Kidney (tissue), 14 donors: ENCODE measurements around the gene CCDC97. TPM values are rescaled to one million over a fixed set of nuclear protein-coding genes. Genes with fewer than 3 reads are reported as not detected.

Experiments used
- DNase-seq, 5 donors: peaks; one replicate each; pipeline ENCODE4 v3.0.0-alpha.2; 2013 to 2020
- FAIRE-seq: peaks from 2 replicates; lab custom pipeline; 2012; peaks lifted over from hg19 to GRCh38; lab: Jason Lieb, UNC
- H3K27ac ChIP-seq, 2 donors: one replicate each; pipeline ENCODE4 v1.7.0; 2013; ENCODE audit warnings: low read depth in 2 of 2, low read length in 2 of 2, inconsistent platforms in 1 of 2
- H3K27me3 ChIP-seq: one replicate; pipeline ENCODE4 v1.7.1; 2013; ENCODE audit warnings: low read length, inconsistent platforms; ENCODE audit not compliant: control insufficient read depth, insufficient read depth
- H3K36me3 ChIP-seq, 3 donors: one replicate each; pipeline versions ENCODE4 v1.7.0 to v1.7.1; 2013; ENCODE audit warnings: low read length in 3 of 3, control low read depth in 1 of 3, inconsistent platforms in 1 of 3; ENCODE audit not compliant: insufficient read depth in 3 of 3, control insufficient read depth in 2 of 3
- H3K4me1 ChIP-seq, 3 donors: one replicate each; pipeline versions ENCODE4 v1.7.0 to v1.7.1; 2013; ENCODE audit warnings: low read length in 3 of 3, inconsistent platforms in 1 of 3, low read depth in 1 of 3; ENCODE audit not compliant: control insufficient read depth in 2 of 3, insufficient read depth in 2 of 3
- H3K4me3 ChIP-seq, 3 donors: one replicate each; pipeline versions ENCODE4 v1.7.0 to v1.8.1; 2013; ENCODE audit warnings: low read length in 3 of 3, control low read depth in 1 of 3, inconsistent platforms in 1 of 3
- H3K9ac ChIP-seq, 3 donors: one replicate each; pipeline versions ENCODE4 v1.7.0 to v1.7.1; 2013; ENCODE audit warnings: low read length in 3 of 3, control low read depth in 1 of 3, inconsistent platforms in 1 of 3
- H3K9me3 ChIP-seq, 3 donors: one replicate each; pipeline versions ENCODE4 v1.7.0 to v1.7.1; 2013; ENCODE audit warnings: low read length in 3 of 3, control low read depth in 1 of 3, inconsistent platforms in 1 of 3; ENCODE audit not compliant: control insufficient read depth in 2 of 3, insufficient read depth in 1 of 3
- intact Hi-C: fragments of 100-400 bp; cut with DNase I; formaldehyde crosslinking; loops from one replicate; pipeline ENCODE4 v1.11.1; 2022
- polyA plus RNA-seq: library from polyadenylated mRNA; stranded (reverse); fragments of 350-450 nt; fragmentation: Illumina TruSeq; extraction: RNeasy Lipid Tissue Mini Kit (QIAGEN cat#74804); gene quantifications from one replicate; pipeline ENCODE4 v1.2.3, GENCODE V29; 2014; ENCODE audit warnings: low read depth, low replicate concordance; ENCODE audit not compliant: insufficient read depth
- total RNA-seq: library from RNA; stranded (reverse); fragmentation: NEBNext Ultra II Directional; extraction: Animal tissue kit (Norgen Biotek cat#: 25700); gene quantifications from one replicate; pipeline ENCODE4 v1.2.1, GENCODE V29; 2021
- TF ChIP-seq, protein P1 (sequence below): IDR thresholded peaks from 3 replicates; pipeline ENCODE4 v1.5.1; 2012; ENCODE audit warnings: mild to moderate bottlenecking, moderate library complexity, borderline replicate concordance; ENCODE audit not compliant: insufficient read depth; ENCODE audit errors: extremely low read depth
- donor health status: control.
- donor health status: control.
- donor health status: control.
- donor health status: control.
- donor health status: control.
- donor health status: DM: yes; HTN: yes; CAD: no.
- donor health status: Normal renal cell carcinoma (clear cell type).

Gene CCDC97
- total and polyA plus RNA-seq, 2 donors from 2014 or later = 9.8 to 28.1 TPM

DNA sequence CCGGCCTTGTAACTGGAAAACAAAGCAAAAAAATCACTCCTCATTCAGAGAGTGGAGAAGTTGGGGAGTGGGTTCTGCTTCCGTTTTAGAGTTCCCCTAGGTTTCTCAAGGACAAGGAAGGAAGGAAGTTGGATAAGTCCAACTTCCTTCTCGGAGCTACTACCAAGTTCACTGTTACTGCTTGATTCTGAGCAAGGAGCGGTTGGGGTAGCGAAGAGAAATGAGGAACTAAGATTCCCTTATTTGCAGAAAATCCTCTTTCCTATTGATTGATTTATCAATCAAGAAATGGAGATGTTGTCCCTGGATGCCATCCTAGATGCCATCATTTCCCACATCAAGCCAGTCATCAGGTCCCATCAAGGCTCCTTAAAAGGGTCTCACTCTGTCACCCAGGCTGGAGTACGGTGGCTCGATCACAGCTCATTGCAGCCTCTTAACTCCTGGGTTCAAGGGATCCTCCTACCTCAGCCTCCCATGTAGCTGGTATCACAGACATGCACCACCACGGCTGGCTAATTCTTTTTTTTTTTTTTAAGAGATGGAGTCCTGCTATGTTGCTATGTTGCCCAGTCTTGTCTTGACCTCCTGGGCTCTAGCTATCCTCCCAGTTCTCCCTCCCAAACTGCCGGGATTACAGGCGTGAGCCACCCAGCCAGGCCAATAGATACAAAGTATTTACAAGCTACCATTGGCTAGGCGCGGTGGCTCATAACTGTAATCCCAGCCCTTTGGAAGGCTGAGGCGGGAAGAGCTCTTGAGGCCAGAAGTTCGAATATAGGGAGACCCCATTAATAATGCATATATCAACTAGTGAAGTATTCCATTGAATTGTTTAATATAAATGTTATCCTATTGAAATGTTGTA is 54.8 kb downstream of the CCDC97 start:
- H3K36me3 ChIP-seq = no peaks in the 10 kb centered on the region
- DNase-seq (no peak), FAIRE-seq (no peak)
- H3K4me1 ChIP-seq = peaks cover 0 to 18% (median 10%) of the 10 kb centered on the region in 3 donors
- TF ChIP-seq, protein P1, sequence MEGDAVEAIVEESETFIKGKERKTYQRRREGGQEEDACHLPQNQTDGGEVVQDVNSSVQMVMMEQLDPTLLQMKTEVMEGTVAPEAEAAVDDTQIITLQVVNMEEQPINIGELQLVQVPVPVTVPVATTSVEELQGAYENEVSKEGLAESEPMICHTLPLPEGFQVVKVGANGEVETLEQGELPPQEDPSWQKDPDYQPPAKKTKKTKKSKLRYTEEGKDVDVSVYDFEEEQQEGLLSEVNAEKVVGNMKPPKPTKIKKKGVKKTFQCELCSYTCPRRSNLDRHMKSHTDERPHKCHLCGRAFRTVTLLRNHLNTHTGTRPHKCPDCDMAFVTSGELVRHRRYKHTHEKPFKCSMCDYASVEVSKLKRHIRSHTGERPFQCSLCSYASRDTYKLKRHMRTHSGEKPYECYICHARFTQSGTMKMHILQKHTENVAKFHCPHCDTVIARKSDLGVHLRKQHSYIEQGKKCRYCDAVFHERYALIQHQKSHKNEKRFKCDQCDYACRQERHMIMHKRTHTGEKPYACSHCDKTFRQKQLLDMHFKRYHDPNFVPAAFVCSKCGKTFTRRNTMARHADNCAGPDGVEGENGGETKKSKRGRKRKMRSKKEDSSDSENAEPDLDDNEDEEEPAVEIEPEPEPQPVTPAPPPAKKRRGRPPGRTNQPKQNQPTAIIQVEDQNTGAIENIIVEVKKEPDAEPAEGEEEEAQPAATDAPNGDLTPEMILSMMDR = no peak
- peak overlapping the region; percentile 77 to 98 for H3K27ac ChIP-seq
- H3K27me3 ChIP-seq = no peaks in the 10 kb centered on the region
- peak overlapping the region; percentile 30 to 87 (median 83) for H3K9ac ChIP-seq
- peak overlapping the region; percentile 85 to 94 (median 90) for H3K4me3 ChIP-seq
- no peaks in the 10 kb centered on the region for H3K9me3 ChIP-seq
- intact Hi-C loops = no loop called here

DNA sequence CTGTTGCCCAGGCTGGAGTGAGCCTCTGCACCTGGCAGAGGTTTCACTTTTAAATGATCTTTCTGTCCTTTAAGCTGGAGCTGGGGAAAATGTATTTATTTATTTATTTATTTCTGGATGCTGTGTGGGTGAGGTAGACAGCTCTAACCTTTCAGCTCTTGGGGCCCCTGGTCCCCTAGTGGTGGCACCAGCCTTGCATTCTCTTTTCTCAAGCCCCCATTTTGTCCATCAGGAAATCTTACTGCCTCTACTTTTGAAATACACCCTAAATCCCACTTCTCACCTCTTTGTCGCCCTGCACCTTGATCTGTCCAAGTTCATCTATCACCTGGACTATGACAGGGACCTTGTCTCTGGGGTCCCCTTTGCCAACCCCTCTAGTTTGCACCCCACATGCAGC is 56.1 kb downstream of the CCDC97 start:
- TF ChIP-seq, protein P1 = no peak
- Histone ChIP-seq H3K4me1 (peaks cover 0 to 18% (median 10%) of the 10 kb centered on the region in 3 donors), H3K4me3 (no peak overlapping the region), H3K9me3 (no peaks in the 10 kb centered on the region), H3K36me3 (no peaks in the 10 kb centered on the region), H3K9ac (no peak overlapping the region), H3K27me3 (no peaks in the 10 kb centered on the region), H3K27ac (no peak overlapping the region)
- intact Hi-C loops = no loop called here
- no peak for FAIRE-seq
- no peak for DNase-seq

DNA sequence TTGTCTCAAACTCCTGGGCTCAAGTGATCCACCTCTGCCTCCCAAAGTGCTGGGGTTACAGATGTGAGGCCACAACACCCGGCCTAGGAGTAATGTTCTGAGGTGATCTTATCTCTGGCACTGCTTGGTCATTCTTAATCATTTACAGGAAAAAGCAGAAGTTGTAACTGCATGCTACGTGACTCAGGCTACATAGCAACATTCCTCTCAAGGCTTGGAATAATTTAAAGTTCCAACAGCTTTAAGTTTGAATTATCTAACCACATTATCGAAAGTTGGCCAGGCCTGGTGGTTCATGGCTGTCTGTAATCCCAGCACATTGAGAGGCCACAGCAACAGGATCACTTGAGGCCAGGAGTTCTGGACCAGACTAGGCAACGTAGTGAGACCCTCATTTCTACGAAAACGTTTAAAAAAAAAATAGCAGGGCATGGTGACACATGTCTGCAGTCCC is 57.9 kb downstream of the CCDC97 start:
- Histone ChIP-seq H3K36me3 (no peaks in the 10 kb centered on the region), H3K9ac (no peak overlapping the region), H3K4me3 (no peak overlapping the region), H3K27me3 (no peaks in the 10 kb centered on the region), H3K4me1 (peaks cover 0 to 16% (median 10%) of the 10 kb centered on the region in 3 donors), H3K9me3 (no peaks in the 10 kb centered on the region), H3K27ac (peak overlapping the region; percentile 67 to 73)
- intact Hi-C loops = no loop called here
- FAIRE-seq (no peak), DNase-seq (peak in 3 of 5 donors; percentile 14 to 57 (median 56))
- TF ChIP-seq, protein P1 = no peak
